Measurements from ENCODE around the gene ROR1. TPM values are rescaled to one million over a fixed set of nuclear protein-coding genes. Genes with fewer than 3 reads are reported as not detected.

The ROR1 gene
- total RNA-seq, 1 donor from 2014 or later: 11.0 TPM

DNA sequence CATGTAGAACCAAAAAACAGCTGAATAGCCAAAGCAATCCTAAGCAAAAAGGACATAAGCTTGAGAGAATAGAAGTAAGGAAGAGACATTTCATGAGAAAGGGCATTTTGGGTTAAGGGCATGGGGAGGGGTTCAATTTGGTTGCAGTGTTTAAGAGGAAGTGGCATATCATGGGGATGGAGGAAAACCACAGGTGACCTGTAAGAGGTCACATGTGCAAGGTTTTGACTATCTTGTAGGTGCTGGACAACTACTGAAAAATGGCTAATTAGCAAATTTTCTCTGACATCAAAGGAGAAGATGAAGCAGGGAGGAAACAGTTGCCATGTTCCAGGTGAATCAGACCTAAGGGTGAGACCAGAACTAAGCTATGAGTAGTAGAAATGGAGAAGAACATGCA is 31.3 kb upstream of the ROR1 start:
- peaks cover 16% of the 10 kb centered on the region for H3K4me1 Mint-ChIP-seq
- H3K27me3 Mint-ChIP-seq (ENCODE audit: low read depth): no peaks in the 10 kb centered on the region
- no peak for DNase-seq (ENCODE audit: low read depth, low spot score)
- no peak overlapping the region for H3K27ac Mint-ChIP-seq (ENCODE audit: unreplicated experiment)
- TF ChIP-seq, protein P1, sequence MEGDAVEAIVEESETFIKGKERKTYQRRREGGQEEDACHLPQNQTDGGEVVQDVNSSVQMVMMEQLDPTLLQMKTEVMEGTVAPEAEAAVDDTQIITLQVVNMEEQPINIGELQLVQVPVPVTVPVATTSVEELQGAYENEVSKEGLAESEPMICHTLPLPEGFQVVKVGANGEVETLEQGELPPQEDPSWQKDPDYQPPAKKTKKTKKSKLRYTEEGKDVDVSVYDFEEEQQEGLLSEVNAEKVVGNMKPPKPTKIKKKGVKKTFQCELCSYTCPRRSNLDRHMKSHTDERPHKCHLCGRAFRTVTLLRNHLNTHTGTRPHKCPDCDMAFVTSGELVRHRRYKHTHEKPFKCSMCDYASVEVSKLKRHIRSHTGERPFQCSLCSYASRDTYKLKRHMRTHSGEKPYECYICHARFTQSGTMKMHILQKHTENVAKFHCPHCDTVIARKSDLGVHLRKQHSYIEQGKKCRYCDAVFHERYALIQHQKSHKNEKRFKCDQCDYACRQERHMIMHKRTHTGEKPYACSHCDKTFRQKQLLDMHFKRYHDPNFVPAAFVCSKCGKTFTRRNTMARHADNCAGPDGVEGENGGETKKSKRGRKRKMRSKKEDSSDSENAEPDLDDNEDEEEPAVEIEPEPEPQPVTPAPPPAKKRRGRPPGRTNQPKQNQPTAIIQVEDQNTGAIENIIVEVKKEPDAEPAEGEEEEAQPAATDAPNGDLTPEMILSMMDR (conservative IDR thresholded peaks at IDR 0.05): no peak
- no peaks in the 10 kb centered on the region for H3K36me3 Mint-ChIP-seq (ENCODE audit: low read depth)
- peaks cover 4% of the 10 kb centered on the region for H3K9me3 Mint-ChIP-seq
- H3K4me3 Mint-ChIP-seq: no peak overlapping the region

DNA sequence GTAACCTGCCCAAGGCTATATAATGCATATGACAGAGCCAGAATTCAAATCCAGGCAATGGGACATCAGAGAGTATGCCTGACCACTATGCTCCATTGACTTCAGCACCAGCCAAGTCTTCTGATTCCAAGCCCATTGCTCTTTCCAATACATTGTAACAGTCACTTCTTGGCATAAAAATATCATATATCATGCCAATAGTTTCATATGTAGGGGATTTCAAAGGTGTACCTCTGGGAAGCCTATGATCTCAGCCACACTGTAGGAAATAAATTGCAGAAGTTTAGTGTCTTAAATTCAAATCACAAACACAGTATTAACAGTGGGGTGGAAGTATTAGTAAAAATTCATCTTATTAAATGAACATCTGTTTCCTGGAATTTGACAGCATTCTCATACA is 30.0 kb upstream of the ROR1 start:
- Mint-ChIP-seq H3K27me3 (ENCODE audit: low read depth) (no peaks in the 10 kb centered on the region), H3K9me3 (peaks cover 4% of the 10 kb centered on the region), H3K4me3 (no peak overlapping the region), H3K4me1 (peaks cover 16% of the 10 kb centered on the region), H3K27ac (ENCODE audit: unreplicated experiment) (no peak overlapping the region), H3K36me3 (ENCODE audit: low read depth) (no peaks in the 10 kb centered on the region)
- TF ChIP-seq, protein P1 (conservative IDR thresholded peaks at IDR 0.05): no peak
- DNase-seq (ENCODE audit: low read depth, low spot score): no peak

DNA sequence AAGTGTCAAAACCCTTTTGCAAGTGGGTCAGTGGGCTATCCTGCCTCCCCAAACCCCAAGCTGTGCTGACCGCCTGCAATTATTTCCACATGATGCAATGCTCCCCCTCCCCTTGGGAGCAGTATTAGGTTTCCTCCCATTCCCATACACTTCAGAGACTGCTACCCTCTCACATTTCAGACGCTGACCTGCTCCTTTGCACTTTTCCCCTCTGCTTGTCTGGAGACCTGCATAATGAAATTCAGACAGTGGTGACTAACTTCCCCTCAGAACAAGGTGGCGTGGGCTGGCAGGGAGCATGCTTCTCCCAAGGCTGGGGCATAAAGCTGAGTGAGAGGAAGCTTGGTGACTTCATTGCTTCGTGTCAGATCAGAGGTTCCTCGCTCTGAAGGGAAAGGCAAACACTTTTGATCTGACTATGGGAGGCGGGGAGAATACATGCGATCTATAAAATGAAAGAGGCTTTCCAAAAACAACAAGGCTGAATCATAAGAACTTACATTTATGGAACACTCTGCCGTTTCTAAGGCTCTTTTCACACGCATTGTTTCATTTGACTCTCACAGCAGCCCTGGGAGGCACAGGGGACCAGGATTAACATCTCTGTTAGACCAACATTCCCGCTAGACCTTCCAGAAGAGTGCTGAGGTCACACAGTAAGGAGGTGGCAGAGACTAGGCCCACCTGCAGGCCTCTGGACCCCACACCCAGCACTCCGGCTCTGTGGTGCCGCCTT is 27.5 kb upstream of the ROR1 start:
- H3K9me3 Mint-ChIP-seq: peaks cover 4% of the 10 kb centered on the region
- peak overlapping the region; percentile 10 for H3K27ac Mint-ChIP-seq (ENCODE audit: unreplicated experiment)
- TF ChIP-seq, protein P1 (conservative IDR thresholded peaks at IDR 0.05): no peak
- DNase-seq (ENCODE audit: low read depth, low spot score): peak; percentile 6
- no peak overlapping the region for H3K4me3 Mint-ChIP-seq
- H3K36me3 Mint-ChIP-seq (ENCODE audit: low read depth): no peaks in the 10 kb centered on the region
- no peaks in the 10 kb centered on the region for H3K27me3 Mint-ChIP-seq (ENCODE audit: low read depth)
- H3K4me1 Mint-ChIP-seq: peaks cover 16% of the 10 kb centered on the region

DNA sequence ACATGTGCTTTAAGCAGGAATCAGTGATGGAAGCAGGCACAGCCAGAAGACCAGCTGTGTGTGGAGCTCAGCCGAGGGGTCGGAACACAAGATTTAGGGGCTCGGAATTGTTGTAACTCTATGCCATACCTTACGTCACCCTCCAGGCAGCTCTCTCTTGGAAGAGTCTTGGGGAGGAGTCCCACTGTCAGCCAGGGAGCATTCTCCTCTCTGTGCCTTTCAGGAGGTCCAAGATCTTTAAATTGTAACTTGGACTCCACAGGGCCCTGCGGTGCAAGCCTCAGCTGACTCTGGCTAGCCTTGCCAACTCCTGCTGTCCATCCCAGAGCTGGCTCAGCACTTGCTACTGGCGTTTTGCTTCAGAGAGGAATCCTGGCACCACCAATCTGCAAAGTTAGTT is 26.4 kb upstream of the ROR1 start:
- Mint-ChIP-seq H3K36me3 (ENCODE audit: low read depth) (no peaks in the 10 kb centered on the region), H3K4me1 (peaks cover 16% of the 10 kb centered on the region), H3K27ac (ENCODE audit: unreplicated experiment) (no peak overlapping the region), H3K27me3 (ENCODE audit: low read depth) (no peaks in the 10 kb centered on the region), H3K9me3 (peaks cover 4% of the 10 kb centered on the region), H3K4me3 (no peak overlapping the region)
- DNase-seq (ENCODE audit: low read depth, low spot score): no peak
- TF ChIP-seq, protein P1 (conservative IDR thresholded peaks at IDR 0.05): no peak

DNA sequence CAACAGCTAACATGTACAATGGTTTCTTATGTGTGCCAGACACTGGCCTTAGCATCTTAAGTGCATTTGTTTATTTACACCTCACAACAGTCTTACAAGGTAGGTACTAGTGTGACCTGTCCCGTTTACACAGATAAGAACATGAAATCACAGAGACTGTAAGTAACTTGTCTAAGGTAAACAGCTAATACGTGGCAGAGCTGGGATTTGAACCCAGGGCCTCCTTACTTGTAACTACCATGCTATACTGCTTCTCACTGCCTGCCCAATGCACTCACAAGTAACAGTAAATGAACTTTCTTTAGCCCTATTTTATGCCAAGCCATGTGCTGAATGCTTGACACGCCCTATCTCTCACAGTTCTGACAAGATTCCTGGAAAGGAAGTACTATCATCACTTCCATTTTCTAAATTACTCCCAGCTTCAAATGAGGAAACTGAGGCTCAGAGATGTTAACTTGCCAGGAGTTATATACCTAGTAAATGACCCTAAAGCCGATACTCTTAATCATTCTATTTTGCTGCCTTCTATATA is 25.7 kb upstream of the ROR1 start:
- no peaks in the 10 kb centered on the region for H3K36me3 Mint-ChIP-seq (ENCODE audit: low read depth)
- H3K9me3 Mint-ChIP-seq: peaks cover 4% of the 10 kb centered on the region
- TF ChIP-seq, protein P1 (conservative IDR thresholded peaks at IDR 0.05): no peak
- H3K4me1 Mint-ChIP-seq: peaks cover 16% of the 10 kb centered on the region
- no peak overlapping the region for H3K27ac Mint-ChIP-seq (ENCODE audit: unreplicated experiment)
- no peak overlapping the region for H3K4me3 Mint-ChIP-seq
- no peaks in the 10 kb centered on the region for H3K27me3 Mint-ChIP-seq (ENCODE audit: low read depth)
- DNase-seq (ENCODE audit: low read depth, low spot score): no peak

Data from neural crest cell (in vitro differentiated cells).